ENCODE measurements around the gene CHD5. TPM values are rescaled to one million over a fixed set of nuclear protein-coding genes. Genes with fewer than 3 reads are reported as not detected.

The CHD5 gene
- total RNA-seq, 1 experiment from 2014 or later, result 1.6 TPM

GRCh38 chr1:6108937-6109614, 71.0 kb downstream of the CHD5 start:
- peaks cover 13% of the 10 kb centered on the region for H3K27me3 Mint-ChIP-seq (ENCODE audit: low read depth)
- H4K5ac ChIP-seq (ENCODE audit: insufficient read length, low read depth, low read length), result no peak overlapping the region
- no peak overlapping the region for H2BK20ac ChIP-seq (ENCODE audit: low read depth, low read length, poor library complexity, severe bottlenecking)
- no peak overlapping the region for H3K4me2 ChIP-seq (ENCODE audit: insufficient read depth, insufficient read length, low read length)
- H3K27me3 ChIP-seq (ENCODE audit: insufficient read depth, low read length), result no peaks in the 10 kb centered on the region
- WGBS (ENCODE audit: extremely low coverage, insufficient read length, low lambda C conversion rate), result no CpG with 5 or more reads among the region's 15 CpGs
- H3K23ac ChIP-seq (ENCODE audit: insufficient read length, low read depth, low read length), result no peak overlapping the region
- no peaks in the 10 kb centered on the region for H3K79me2 ChIP-seq (ENCODE audit: insufficient read depth, low read length)
- H3T11ph ChIP-seq (ENCODE audit: low read length), result no peak overlapping the region
- H3K79me1 ChIP-seq (ENCODE audit: insufficient read depth, low read depth, low read length, poor library complexity, severe bottlenecking), result no peaks in the 10 kb centered on the region
- H3K9me3 ChIP-seq (ENCODE audit: control insufficient read depth, low read depth, low read length), result no peaks in the 10 kb centered on the region
- H3K23me2 ChIP-seq (ENCODE audit: insufficient read length, low read depth, low read length, poor library complexity, severe bottlenecking), result no peaks in the 10 kb centered on the region
- H2AK5ac ChIP-seq (ENCODE audit: insufficient read length, low read length), result no peak overlapping the region
- peak; percentile 68 for TF ChIP-seq CTCF (conservative IDR thresholded peaks at IDR 0.05)
- no peak overlapping the region for H3K56ac ChIP-seq (ENCODE audit: insufficient read length, low read depth, low read length)
- H2BK5ac ChIP-seq (ENCODE audit: insufficient read length, low read length), result no peak overlapping the region
- H3K9me3 Mint-ChIP-seq, result peaks cover 3 to 6% of the 10 kb centered on the region in 2 experiments; a peak in 4 of 5 replicates
- H4K20me1 ChIP-seq (ENCODE audit: control insufficient read depth, insufficient read depth, insufficient read length), result peaks cover 3% of the 10 kb centered on the region
- H3K36me3 Mint-ChIP-seq (ENCODE audit: insufficient read depth in 1 of 3, low read depth in 3 of 3), result no peaks in the 10 kb centered on the region; a peak in 1 of 7 replicates
- no peak overlapping the region for H3K18ac ChIP-seq (ENCODE audit: insufficient read length, low read depth, low read length)
- DNase-seq, result peak; percentile 72
- no peak overlapping the region for H3K4ac ChIP-seq (ENCODE audit: low read depth, low read length)
- H2BK12ac ChIP-seq (ENCODE audit: insufficient read length, low read depth, low read length), result no peak overlapping the region
- H2AFZ ChIP-seq (ENCODE audit: low read length), result no peak overlapping the region
- H3K4me1 ChIP-seq (ENCODE audit: insufficient read depth, low read length), result no peaks in the 10 kb centered on the region
- no peak overlapping the region for H3K9ac ChIP-seq (ENCODE audit: extremely low read depth, insufficient read length, low read length)
- no peak overlapping the region for H3K4me3 Mint-ChIP-seq
- H3K4me1 Mint-ChIP-seq, result 0 out of 4 replicates have a peak, but pooled peaks cover 0 to 4% of the 10 kb centered on the region in 2 experiments
- H3K27ac Mint-ChIP-seq, result no peak overlapping the region
- no peak overlapping the region for H3K14ac ChIP-seq (ENCODE audit: insufficient read depth, low read length)
- no peak overlapping the region for H4K91ac ChIP-seq (ENCODE audit: insufficient read length, low read depth, low read length)
- H2BK15ac ChIP-seq (ENCODE audit: low read depth, low read length), result no peak overlapping the region
- H3K27ac ChIP-seq (ENCODE audit: insufficient read length, low read depth, low read length), result no peak overlapping the region
- no peak overlapping the region for H4K8ac ChIP-seq (replicated peaks; ENCODE audit: insufficient read length, low read depth, low read length)
- no peak overlapping the region for H2BK120ac ChIP-seq (ENCODE audit: low read depth, low read length, poor library complexity, severe bottlenecking)
